OCI-LY1 (cell line): ENCODE results near the gene BABAM1.

Experiments
- H2AFZ ChIP-seq: fragments of 200-600 bp; sonication (generic), shearing (Covaris generic); 2 replicates; pipeline ENCODE4 v1.6.0; 2014; ENCODE audit warnings: antibody characterized with exemption, mild to moderate bottlenecking, low read length
- H3F3A ChIP-seq: fragments of 200-600 bp; sonication (generic), shearing (Covaris generic); 2 replicates; pipeline ENCODE4 v1.6.0; 2014; ENCODE audit warnings: mild to moderate bottlenecking, antibody characterized with exemption, low read length, moderate library complexity; ENCODE audit not compliant: insufficient read depth
- H3K27ac ChIP-seq: fragments of 200-600 bp; sonication (generic); 2 replicates; pipeline ENCODE4 v1.5.1; 2014; ENCODE audit warnings: low read length, mixed run types, mild to moderate bottlenecking, low read depth; ENCODE audit not compliant: poor library complexity, severe bottlenecking
- H3K27me3 ChIP-seq: fragments of 200-600 bp; sonication (generic); 2 replicates; pipeline ENCODE4 v1.6.0; 2014; ENCODE audit warnings: antibody characterized with exemption, mild to moderate bottlenecking, low read length, moderate library complexity; ENCODE audit not compliant: insufficient read depth
- H3K36me3 ChIP-seq: fragments of 200-600 bp; sonication (generic); 2 replicates; pipeline ENCODE4 v1.6.1; 2014; ENCODE audit warnings: mild to moderate bottlenecking, antibody characterized with exemption, low read length, moderate library complexity, mixed read lengths; ENCODE audit not compliant: insufficient read depth
- H3K4me1 ChIP-seq: fragments of 200-600 bp; sonication (generic); 2 replicates; pipeline ENCODE4 v1.5.1; 2014; ENCODE audit warnings: mild to moderate bottlenecking, low read length, moderate library complexity; ENCODE audit not compliant: insufficient read depth, severe bottlenecking
- H3K4me2 ChIP-seq: fragments of 200-600 bp; sonication (generic), shearing (Covaris generic); 2 replicates; pipeline ENCODE4 v1.6.1; 2014; ENCODE audit warnings: low read length
- H3K4me3 ChIP-seq: fragments of 200-600 bp; sonication (generic); 2 replicates; pipeline ENCODE4 v1.5.1; 2014; ENCODE audit warnings: low read length, low read depth, mild to moderate bottlenecking, mixed read lengths; ENCODE audit not compliant: poor library complexity, severe bottlenecking
- H3K79me2 ChIP-seq: fragments of 200-600 bp; shearing (Covaris generic); 2 replicates; pipeline ENCODE4 v1.6.1; 2016; ENCODE audit warnings: mixed run types, low read length, mixed read lengths; ENCODE audit not compliant: insufficient read depth
- H3K9ac ChIP-seq: fragments of 200-600 bp; sonication (generic), shearing (Covaris generic); 2 replicates; pipeline ENCODE4 v1.6.1; 2014; ENCODE audit warnings: mild to moderate bottlenecking, low read length, mixed read lengths
- H3K9me2 ChIP-seq: fragments of 200-600 bp; sonication (generic), shearing (Covaris generic); 2 replicates; pipeline ENCODE4 v1.6.1; 2014; ENCODE audit warnings: low read depth, mild to moderate bottlenecking, low read length, mixed read lengths
- H3K9me3 ChIP-seq: fragments of 200-600 bp; shearing (Covaris generic); 2 replicates; pipeline ENCODE4 v1.6.1; 2014; ENCODE audit warnings: low read length, mixed read lengths
- H4K20me1 ChIP-seq: fragments of 200-600 bp; sonication (generic), shearing (Covaris generic); 2 replicates; pipeline ENCODE4 v1.6.0; 2016; ENCODE audit warnings: mild to moderate bottlenecking, low read length; ENCODE audit not compliant: insufficient read depth
- CTCF ChIP-seq: fragments of 200-600 bp; sonication (generic), shearing (Covaris generic); IDR thresholded peaks from 2 replicates; pipeline ENCODE4 v1.5.1; 2017; ENCODE audit warnings: mild to moderate bottlenecking, antibody characterized with exemption, low read length, moderate library complexity, mixed read lengths
- EZH2 ChIP-seq: fragments of 200-600 bp; sonication (generic), shearing (Covaris generic); IDR thresholded peaks from 2 replicates; pipeline ENCODE4 v1.8.0; 2017; ENCODE audit warnings: borderline replicate concordance, mixed run types, mild to moderate bottlenecking, antibody characterized with exemption, low read length, moderate library complexity, mixed read lengths

BABAM1 gene

DNA sequence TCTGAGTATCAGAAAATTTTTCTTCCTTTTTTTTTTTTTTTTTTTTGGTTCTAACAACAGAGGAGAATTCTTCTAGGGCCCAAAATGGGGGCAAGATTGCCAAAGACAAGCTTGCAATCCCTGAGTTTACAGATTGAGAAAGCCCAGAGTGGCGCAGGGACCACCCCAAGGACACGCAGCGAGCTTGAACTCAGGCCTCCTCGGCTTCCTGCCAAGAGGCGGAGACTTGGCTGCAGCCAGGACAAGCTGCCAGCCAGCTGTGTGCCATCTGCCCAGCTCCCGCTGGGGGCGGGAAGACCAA, 37.9 kb downstream of the BABAM1 start:
- Histone ChIP-seq H3K4me3 (no peak overlapping the region), H3F3A (peaks cover 6% of the 10 kb centered on the region; the same call in 1 of the 2 replicates), H3K9ac (no peak overlapping the region), H2AFZ (no peak overlapping the region), H3K9me3 (no peaks in the 10 kb centered on the region), H3K9me2 (no peaks in the 10 kb centered on the region), H3K4me2 (peak overlapping the region; percentile 5; the same call in 1 of the 2 replicates), H4K20me1 (no peaks in the 10 kb centered on the region), H3K4me1 (peaks cover 42% of the 10 kb centered on the region), H3K79me2 (peaks cover 5% of the 10 kb centered on the region), H3K27me3 (no peaks in the 10 kb centered on the region), H3K36me3 (peaks cover 8% of the 10 kb centered on the region; the same call in 1 of the 2 replicates), H3K27ac (peak overlapping the region; percentile 62)
- TF ChIP-seq EZH2 (no peak), CTCF (no peak)

DNA sequence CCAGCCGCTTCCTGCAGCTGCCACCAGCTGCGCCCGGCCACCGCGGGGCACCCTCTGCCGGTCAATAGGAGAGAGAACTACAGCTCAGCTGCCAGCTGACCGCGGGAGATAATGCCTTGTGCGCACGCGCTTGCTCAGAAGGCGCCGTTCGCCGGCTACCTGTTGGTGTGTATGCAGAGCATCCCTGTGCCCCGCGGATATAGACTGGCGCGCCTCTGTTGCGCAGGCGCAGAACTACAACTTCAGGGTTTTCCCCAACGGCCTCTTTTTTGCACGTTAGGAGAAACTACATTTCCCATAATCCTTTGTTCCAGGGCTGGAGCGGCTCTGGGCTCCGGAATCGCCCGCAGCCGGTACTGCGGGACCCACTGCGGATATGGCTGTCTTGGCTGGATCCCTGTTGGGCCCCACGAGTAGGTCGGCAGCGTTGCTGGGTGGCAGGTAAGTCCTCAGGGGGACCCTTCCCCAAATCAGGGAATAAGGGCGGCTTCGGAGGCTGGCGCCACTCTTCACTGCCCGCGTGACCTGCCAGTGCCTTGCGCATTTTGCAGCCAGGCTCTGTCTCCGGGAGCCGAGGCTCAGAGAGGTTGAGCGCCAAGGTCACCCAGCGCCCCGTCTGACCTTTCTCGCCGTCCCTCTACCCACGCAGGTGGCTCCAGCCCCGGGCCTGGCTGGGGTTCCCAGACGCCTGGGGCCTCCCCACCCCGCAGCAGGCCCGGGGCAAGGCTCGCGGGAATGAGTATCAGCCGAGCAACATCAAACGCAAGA, 38.5 kb downstream of the BABAM1 start, which contains the start of gene MRPL34:
TSS of gene MRPL34 (plus strand) at position 356 of the 768 bp plus-strand sequence. CDS start at position 377, 21 bp downstream.
- peaks cover 11% of the 10 kb centered on the region for H3K79me2 ChIP-seq
- no peaks in the 10 kb centered on the region for H3K9me3 ChIP-seq
- peaks cover 6% of the 10 kb centered on the region; the same call in 1 of the 2 replicates for H3F3A ChIP-seq
- peak within 1 kb of the TSS; percentile 75 for H3K4me2 ChIP-seq
- no peak for TF ChIP-seq EZH2
- TF ChIP-seq CTCF, result peak; percentile 78
- peak within 1 kb of the TSS; percentile 75 for H3K9ac ChIP-seq
- H3K27ac ChIP-seq, result peak within 1 kb of the TSS; percentile 88
- no peaks in the 10 kb centered on the region for H3K27me3 ChIP-seq
- H4K20me1 ChIP-seq, result no peaks in the 10 kb centered on the region
- peaks cover 7% of the 10 kb centered on the region; the same call in 1 of the 2 replicates for H3K36me3 ChIP-seq
- H2AFZ ChIP-seq, result no peak within 1 kb of the TSS
- H3K4me3 ChIP-seq, result peak within 1 kb of the TSS; percentile 68
- H3K9me2 ChIP-seq, result no peaks in the 10 kb centered on the region
- H3K4me1 ChIP-seq, result peaks cover 47% of the 10 kb centered on the region

DNA sequence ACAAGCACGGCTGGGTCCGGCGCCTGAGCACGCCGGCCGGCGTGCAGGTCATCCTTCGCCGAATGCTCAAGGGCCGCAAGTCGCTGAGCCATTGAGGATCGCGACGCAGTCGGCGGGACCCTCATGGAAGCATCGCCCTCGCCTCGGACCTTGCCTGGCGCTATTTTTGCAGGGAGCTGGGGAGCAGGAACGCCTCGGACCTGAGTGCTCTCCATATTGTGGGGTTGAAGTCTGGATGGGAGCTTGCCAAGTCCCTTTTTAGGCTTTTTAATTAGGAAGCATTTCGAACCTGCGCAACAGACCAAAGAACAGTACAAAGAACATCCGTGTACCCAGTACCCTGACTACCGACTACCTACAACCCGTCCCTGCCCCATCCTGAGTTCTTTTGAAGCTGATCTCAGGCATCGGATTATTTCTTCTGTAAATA, 39.1 kb downstream of the BABAM1 start:
- peak overlapping the region; percentile 68 for H3K4me3 ChIP-seq
- H3K79me2 ChIP-seq, result peaks cover 13% of the 10 kb centered on the region
- TF ChIP-seq CTCF (no peak), EZH2 (no peak)
- peaks cover 48% of the 10 kb centered on the region for H3K4me1 ChIP-seq
- no peak overlapping the region for H2AFZ ChIP-seq
- no peaks in the 10 kb centered on the region for H3K9me2 ChIP-seq
- H3K36me3 ChIP-seq, result peaks cover 3% of the 10 kb centered on the region; the same call in 1 of the 2 replicates
- no peaks in the 10 kb centered on the region for H3K27me3 ChIP-seq
- H3K27ac ChIP-seq, result peak overlapping the region; percentile 88
- H3K4me2 ChIP-seq, result peak overlapping the region; percentile 75
- H3K9me3 ChIP-seq, result no peaks in the 10 kb centered on the region
- peak overlapping the region; percentile 75 for H3K9ac ChIP-seq
- H3F3A ChIP-seq, result peaks cover 6% of the 10 kb centered on the region; the same call in 1 of the 2 replicates
- H4K20me1 ChIP-seq, result no peaks in the 10 kb centered on the region
